Measurements from ENCODE around the gene CCDC187.
A peak's percentile ranks its signal among the peaks of the same experiment; 100 is the strongest.

The CCDC187 gene

GRCh38 chr9:136258786-136259516, 44.9 kb downstream of the CCDC187 start:
- TF ChIP-seq Cebpa-rat (IDR thresholded peaks at IDR 0.05): no peak
- Histone ChIP-seq H4K20me1 (no peaks in the 10 kb centered on the region), H3K9ac (peak overlapping the region; percentile 84), H3K4me1 (peaks cover 89% of the 10 kb centered on the region), H3K4me2 (peak overlapping the region; percentile 93), H3K27me3 (no peaks in the 10 kb centered on the region), H3K27ac (peak overlapping the region; percentile 94), H3K36me3 (no peaks in the 10 kb centered on the region), H3K4me3 (peak overlapping the region; percentile 69), H3K9me3 (no peaks in the 10 kb centered on the region)

- Histone ChIP-seq H3K27me3 (no peaks in the 10 kb centered on the region), H3K36me3 (no peaks in the 10 kb centered on the region), H3K9ac (peak overlapping the region; percentile 84), H3K27ac (peak overlapping the region; percentile 94), H3K9me3 (no peaks in the 10 kb centered on the region), H3K4me3 (peak overlapping the region; percentile 69), H3K4me2 (peak overlapping the region; percentile 93), H3K4me1 (peaks cover 83% of the 10 kb centered on the region), H4K20me1 (no peaks in the 10 kb centered on the region)
- TF ChIP-seq Cebpa-rat (IDR thresholded peaks at IDR 0.05): no peak
Observed at GRCh38 chr9:136258299-136258625, 45.6 kb downstream of the CCDC187 start.

GRCh38 chr9:136257381-136258298, 46.3 kb downstream of the CCDC187 start:
- H3K27me3 ChIP-seq: no peaks in the 10 kb centered on the region
- peak overlapping the region; percentile 94 for H3K27ac ChIP-seq
- H3K9me3 ChIP-seq: no peaks in the 10 kb centered on the region
- no peak for TF ChIP-seq Cebpa-rat (IDR thresholded peaks at IDR 0.05)
- H3K4me2 ChIP-seq: peak overlapping the region; percentile 93
- H3K9ac ChIP-seq: peak overlapping the region; percentile 84
- peaks cover 83% of the 10 kb centered on the region for H3K4me1 ChIP-seq
- H3K4me3 ChIP-seq: peak overlapping the region; percentile 69
- H3K36me3 ChIP-seq: no peaks in the 10 kb centered on the region
- no peaks in the 10 kb centered on the region for H4K20me1 ChIP-seq

- H3K4me2 ChIP-seq: peak overlapping the region; percentile 93
- H3K36me3 ChIP-seq: no peaks in the 10 kb centered on the region
- peak overlapping the region; percentile 94 for H3K27ac ChIP-seq
- no peaks in the 10 kb centered on the region for H3K27me3 ChIP-seq
- no peak overlapping the region for H3K4me3 ChIP-seq
- no peak overlapping the region for H3K9ac ChIP-seq
- H3K9me3 ChIP-seq: no peaks in the 10 kb centered on the region
- H4K20me1 ChIP-seq: no peaks in the 10 kb centered on the region
- no peak for TF ChIP-seq Cebpa-rat (IDR thresholded peaks at IDR 0.05)
- peaks cover 83% of the 10 kb centered on the region for H3K4me1 ChIP-seq
Observed at GRCh38 chr9:136255896-136256890, 47.7 kb downstream of the CCDC187 start.

GRCh38 chr9:136255166-136255538, 48.7 kb downstream of the CCDC187 start:
- Histone ChIP-seq H3K9ac (no peak overlapping the region), H3K4me2 (no peak overlapping the region), H3K4me3 (no peak overlapping the region), H3K27me3 (no peaks in the 10 kb centered on the region), H3K4me1 (peaks cover 83% of the 10 kb centered on the region), H4K20me1 (no peaks in the 10 kb centered on the region), H3K9me3 (no peaks in the 10 kb centered on the region), H3K27ac (peak overlapping the region; percentile 9; the same call in 1 of the 2 replicates), H3K36me3 (no peaks in the 10 kb centered on the region)
- TF ChIP-seq Cebpa-rat (IDR thresholded peaks at IDR 0.05): no peak

GRCh38 chr9:136254381-136255165, 49.3 kb downstream of the CCDC187 start:
- no peak for TF ChIP-seq Cebpa-rat (IDR thresholded peaks at IDR 0.05)
- H3K4me2 ChIP-seq: no peak overlapping the region
- H3K36me3 ChIP-seq: no peaks in the 10 kb centered on the region
- no peaks in the 10 kb centered on the region for H4K20me1 ChIP-seq
- H3K27me3 ChIP-seq: no peaks in the 10 kb centered on the region
- H3K4me1 ChIP-seq: peaks cover 81% of the 10 kb centered on the region
- peak overlapping the region; percentile 9; the same call in 1 of the 2 replicates for H3K27ac ChIP-seq
- no peak overlapping the region for H3K4me3 ChIP-seq
- no peaks in the 10 kb centered on the region for H3K9me3 ChIP-seq
- H3K9ac ChIP-seq: no peak overlapping the region

- no peaks in the 10 kb centered on the region for H4K20me1 ChIP-seq
- no peak for TF ChIP-seq Cebpa-rat (IDR thresholded peaks at IDR 0.05)
- peaks cover 74% of the 10 kb centered on the region for H3K4me1 ChIP-seq
- H3K4me3 ChIP-seq: no peak overlapping the region
- no peak overlapping the region for H3K9ac ChIP-seq
- no peak overlapping the region for H3K4me2 ChIP-seq
- H3K9me3 ChIP-seq: no peaks in the 10 kb centered on the region
- no peaks in the 10 kb centered on the region for H3K36me3 ChIP-seq
- no peaks in the 10 kb centered on the region for H3K27me3 ChIP-seq
- H3K27ac ChIP-seq: 0 out of 2 replicates have a peak overlapping the region, but pooled peaks have one; percentile 22
Observed at GRCh38 chr9:136253246-136254130, 50.4 kb downstream of the CCDC187 start.

GRCh38 chr9:136252846-136253245, 51.0 kb downstream of the CCDC187 start:
- Histone ChIP-seq H3K4me3 (no peak overlapping the region), H3K36me3 (no peaks in the 10 kb centered on the region), H3K4me2 (peak overlapping the region; percentile 34), H3K4me1 (peaks cover 79% of the 10 kb centered on the region), H4K20me1 (no peaks in the 10 kb centered on the region), H3K9me3 (no peaks in the 10 kb centered on the region), H3K27ac (0 out of 2 replicates have a peak overlapping the region, but pooled peaks have one; percentile 22), H3K9ac (no peak overlapping the region; the same call in 1 of the 2 replicates), H3K27me3 (no peaks in the 10 kb centered on the region)
- no peak for TF ChIP-seq Cebpa-rat (IDR thresholded peaks at IDR 0.05)
